Transverse colon (tissue), 4 donors: ENCODE results near the gene KLHL10. TPM values are rescaled to one million over a fixed set of nuclear protein-coding genes. Genes with fewer than 3 reads are reported as not detected.
A peak's percentile ranks its signal among the peaks of the same experiment; 100 is the strongest.
"Not testable (repeated sequence)": the region's sequence is repeated elsewhere in the genome, so short reads cannot be mapped to it uniquely, and the experiment has no call there.

ENCODE experiments used
- DNase-seq: peaks from one replicate; pipeline ENCODE4 v3.0.0-alpha.2; 2019
- H3K27ac ChIP-seq, 4 donors: fragments of 200-600 bp; sonication (generic); 2 replicates each; pipeline ENCODE4 v1.5.1; 2016 to 2018; ENCODE audit warnings: inconsistent platforms in 4 of 4
- H3K27me3 ChIP-seq: fragments of 200-600 bp; sonication (generic); 2 replicates; pipeline ENCODE4 v1.5.1; 2017; ENCODE audit warnings: inconsistent platforms
- H3K36me3 ChIP-seq, 4 donors: fragments of 200-600 bp; sonication (generic); 2 replicates each; pipeline ENCODE4 v1.5.1; 2017 to 2019; ENCODE audit warnings: inconsistent platforms in 4 of 4
- H3K4me1 ChIP-seq, 4 donors: fragments of 200-600 bp; sonication (generic); 2 replicates each; pipeline ENCODE4 v1.5.1; 2017 to 2020; ENCODE audit warnings: inconsistent platforms in 4 of 4
- H3K4me3 ChIP-seq, 4 donors: fragments of 200-600 bp; sonication (generic); 1 replicate in 1 of 4; 2 replicates in 3 of 4; pipeline versions ENCODE4 v1.5.1 to v1.6.1; 2017 to 2019; ENCODE audit warnings: inconsistent platforms in 4 of 4
- H3K9me3 ChIP-seq, 2 donors: fragments of 200-600 bp; sonication (generic); 2 replicates each; pipeline ENCODE4 v1.5.1; 2017 to 2019; ENCODE audit warnings: inconsistent platforms in 2 of 2
- EP300 ChIP-seq: sonication (generic); formaldehyde crosslinking; IDR thresholded peaks from one replicate; pipeline ENCODE4 v1.6.1; 2017; ENCODE audit warnings: antibody characterized with exemption, low read depth
- POLR2A ChIP-seq: fragments of 450-650 bp; IDR thresholded peaks from one replicate; pipeline ENCODE4 v1.6.1; 2016; ENCODE audit warnings: antibody characterized with exemption, mild to moderate bottlenecking, moderate library complexity
- POLR2AphosphoS5 ChIP-seq, 3 donors: sonication (generic); formaldehyde crosslinking; IDR thresholded peaks; one replicate each; pipeline ENCODE4 v1.6.1; 2016; ENCODE audit warnings: antibody characterized with exemption in 3 of 3
- WGBS, 2 donors: methylation state at CpG; one replicate each; pipeline ENCODE4 v1.1.5; 2018; ENCODE audit warnings: low coverage in 1 of 2; 5-methylcytosine and 5-hydroxymethylcytosine counted together
- in situ Hi-C, 4 donors: fragments of 200-750 bp; cut with MboI; loops; one replicate each; pipeline versions ENCODE4 v1.15.0 to v1.15.1; 2017; ENCODE audit warnings: low sequenced_read_pairs in 3 of 4, low pct_ligation_motif_present in 1 of 4, low pct_unique_long_range_greater_than_20kb in 1 of 4
- intact Hi-C: fragments of 100-400 bp; cut with DNase I; formaldehyde crosslinking; loops from one replicate; pipeline ENCODE4 v1.15.1; 2023; ENCODE audit warnings: low total_unique reads
- total RNA-seq, 4 donors: library from RNA; depleted of rRNA; stranded (reverse); fragments of >200 nt; gene quantifications; one replicate each; pipeline ENCODE4 v1.1.0, GENCODE V29; 2016
- TF ChIP-seq, protein P1 (sequence below), 5 experiments: fragments of 200-600 bp in 3 of 5; fragments of 450-650 bp in 2 of 5; sonication (generic) in 3 of 5; IDR thresholded peaks; 1 replicate in 2 of 5; 2 replicates in 3 of 5; pipeline ENCODE4 v1.5.1; 2016 to 2017; ENCODE audit warnings: antibody characterized with exemption in 5 of 5, inconsistent platforms in 3 of 5, mild to moderate bottlenecking in 2 of 5, moderate library complexity in 1 of 5

Gene KLHL10
- total RNA-seq, 4 donors from 2014 or later = 0.32 TPM; not detected in 3

DNA sequence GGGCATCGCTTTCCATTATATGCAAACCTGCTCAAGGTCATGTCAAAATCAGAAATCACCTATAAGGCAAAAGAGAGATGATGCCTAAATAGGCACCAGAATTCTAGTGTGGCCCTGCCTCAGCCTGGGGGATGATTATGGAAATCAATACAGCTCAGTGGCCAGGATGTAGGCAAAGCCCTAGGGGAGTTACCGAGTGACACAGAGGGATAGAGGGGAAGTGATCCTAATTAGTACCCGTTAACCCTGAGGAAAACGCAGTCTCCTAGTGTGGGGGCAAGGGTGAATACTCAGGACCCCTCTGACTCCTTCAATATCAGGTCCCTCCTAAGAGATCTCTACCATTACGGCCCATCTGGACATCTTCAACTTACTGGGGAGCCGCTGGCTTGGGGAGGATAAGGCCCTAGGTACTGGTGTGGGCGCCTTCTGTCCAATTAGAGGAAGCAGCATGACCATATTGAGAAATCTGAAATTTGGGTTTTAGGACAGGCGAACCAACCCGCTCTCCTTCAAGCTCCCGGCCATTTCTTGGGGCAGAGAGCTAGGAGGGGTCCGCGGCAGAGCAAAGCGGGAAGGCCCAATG, 2.3 kb upstream of the KLHL10 start:
- H3K4me1 ChIP-seq = peaks cover 0 to 12% (median 10%) of the 10 kb centered on the region in 4 donors
- peak overlapping the region; percentile 65 to 83 (median 76) for H3K4me3 ChIP-seq
- no peaks in the 10 kb centered on the region for H3K27me3 ChIP-seq
- peak overlapping the region; percentile 59 to 87 (median 76) for H3K27ac ChIP-seq
- TF ChIP-seq EP300 (no peak), POLR2A (no peak), POLR2AphosphoS5 (IDR thresholded peaks at IDR 0.05) (no peak)
- TF ChIP-seq, protein P1, sequence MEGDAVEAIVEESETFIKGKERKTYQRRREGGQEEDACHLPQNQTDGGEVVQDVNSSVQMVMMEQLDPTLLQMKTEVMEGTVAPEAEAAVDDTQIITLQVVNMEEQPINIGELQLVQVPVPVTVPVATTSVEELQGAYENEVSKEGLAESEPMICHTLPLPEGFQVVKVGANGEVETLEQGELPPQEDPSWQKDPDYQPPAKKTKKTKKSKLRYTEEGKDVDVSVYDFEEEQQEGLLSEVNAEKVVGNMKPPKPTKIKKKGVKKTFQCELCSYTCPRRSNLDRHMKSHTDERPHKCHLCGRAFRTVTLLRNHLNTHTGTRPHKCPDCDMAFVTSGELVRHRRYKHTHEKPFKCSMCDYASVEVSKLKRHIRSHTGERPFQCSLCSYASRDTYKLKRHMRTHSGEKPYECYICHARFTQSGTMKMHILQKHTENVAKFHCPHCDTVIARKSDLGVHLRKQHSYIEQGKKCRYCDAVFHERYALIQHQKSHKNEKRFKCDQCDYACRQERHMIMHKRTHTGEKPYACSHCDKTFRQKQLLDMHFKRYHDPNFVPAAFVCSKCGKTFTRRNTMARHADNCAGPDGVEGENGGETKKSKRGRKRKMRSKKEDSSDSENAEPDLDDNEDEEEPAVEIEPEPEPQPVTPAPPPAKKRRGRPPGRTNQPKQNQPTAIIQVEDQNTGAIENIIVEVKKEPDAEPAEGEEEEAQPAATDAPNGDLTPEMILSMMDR (IDR thresholded peaks at IDR 0.05) = no peak
- WGBS, 2 donors = 15% methylated on average over 13 of the region's 13 CpGs; no CpG with 5 or more reads in 1 of the 2 donors
- intact Hi-C loops (no loop called here), in situ Hi-C loops (no loop called here)
- H3K9me3 ChIP-seq = no peaks in the 10 kb centered on the region
- DNase-seq = no peak
- H3K36me3 ChIP-seq = peaks cover 0 to 6% (median 0%) of the 10 kb centered on the region in 4 donors

GRCh38 chr17:41835800-41836549, 1.6 kb upstream of the KLHL10 start, which contains the start of gene NT5C3B:
Gene NT5C3B (minus strand): TSS chr17:41836232. CDS start chr17:41836193, 39 bp downstream.
- H3K27ac ChIP-seq = peak within 1 kb of the TSS; percentile 59 to 87 (median 76)
- 1% methylated on average over 23 of the region's 72 CpGs; no CpG with 5 or more reads in 1 of the 2 donors for WGBS, 2 donors
- intact Hi-C loops (no loop called here), in situ Hi-C loops (no loop called here)
- H3K27me3 ChIP-seq = no peaks in the 10 kb centered on the region
- no peaks in the 10 kb centered on the region for H3K9me3 ChIP-seq
- DNase-seq = peak; percentile 66
- H3K36me3 ChIP-seq = peaks cover 0 to 6% (median 0%) of the 10 kb centered on the region in 4 donors
- TF ChIP-seq EP300 (no peak), POLR2AphosphoS5 (IDR thresholded peaks at IDR 0.05) (peak in 2 of 3 donors; percentile 43 to 47)
- TF ChIP-seq, protein P1 (IDR thresholded peaks at IDR 0.05) = no peak
- H3K4me1 ChIP-seq = peaks cover 0 to 12% (median 10%) of the 10 kb centered on the region in 4 donors
- H3K4me3 ChIP-seq = peak within 1 kb of the TSS; percentile 65 to 83 (median 76)

- intact Hi-C loops (no loop called here), in situ Hi-C loops (no loop called here)
- H3K4me3 ChIP-seq = peak overlapping the region; percentile 65 to 83 (median 76)
- 42% methylated on average over 21 of the region's 21 CpGs; no CpG with 5 or more reads in 1 of the 2 donors for WGBS, 2 donors
- DNase-seq = no peak
- H3K36me3 ChIP-seq = peaks cover 0 to under 1% (median 0%) of the 10 kb centered on the region in 4 donors
- peaks cover 0 to 12% (median 10%) of the 10 kb centered on the region in 4 donors for H3K4me1 ChIP-seq
- H3K27me3 ChIP-seq = no peaks in the 10 kb centered on the region
- no peaks in the 10 kb centered on the region for H3K9me3 ChIP-seq
- no peak for TF ChIP-seq POLR2A
- H3K27ac ChIP-seq = peak overlapping the region; percentile 59 to 87 (median 76)
These were observed 952 bp upstream of the KLHL10 start for GRCh38 chr17:41836550-41837196.

DNA sequence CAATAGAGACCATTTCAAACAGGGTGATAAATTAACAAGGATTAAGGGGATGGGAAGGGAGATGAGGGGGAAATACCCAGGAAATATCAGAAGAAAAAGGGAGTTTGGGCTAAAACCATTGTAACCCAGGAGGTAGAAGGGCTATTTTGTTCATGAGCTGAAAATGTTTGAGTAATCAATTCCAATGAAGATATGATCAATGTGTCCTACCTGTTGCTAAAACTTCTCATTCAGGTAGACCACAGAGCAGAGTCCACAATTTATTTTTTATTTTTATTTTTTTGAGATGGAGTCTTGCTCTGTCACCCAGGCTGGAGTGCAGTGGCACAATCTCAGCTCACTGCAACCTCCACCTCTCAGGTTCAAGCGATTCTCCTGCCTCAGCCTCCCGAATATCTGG, 1.8 kb downstream of the KLHL10 start:
- not testable (repeated sequence) for H3K27ac ChIP-seq

DNA sequence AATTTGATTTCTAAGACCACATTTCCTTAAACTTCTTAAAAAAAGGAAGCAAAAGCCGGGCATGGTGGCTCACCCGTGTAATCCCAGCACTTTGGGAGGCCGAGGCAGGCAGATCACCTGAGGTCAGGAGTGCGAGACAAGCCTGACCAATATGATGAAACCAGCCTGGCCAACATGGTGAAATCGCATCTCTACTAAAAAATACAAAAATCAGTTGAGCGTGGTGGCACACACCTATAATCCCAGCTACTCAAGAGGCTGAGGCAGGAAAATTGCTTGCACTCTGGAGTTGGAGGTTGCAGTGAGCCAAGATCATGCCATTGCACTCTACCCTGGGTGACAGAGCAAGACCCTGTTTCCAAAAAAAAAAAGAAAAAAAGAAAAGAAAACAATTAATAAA, 3.2 kb downstream of the KLHL10 start:
- H3K36me3 ChIP-seq, H3K9me3 ChIP-seq, H3K4me1 ChIP-seq, intact Hi-C loops, H3K27ac ChIP-seq, DNase-seq, in situ Hi-C loops, H3K27me3 ChIP-seq, H3K4me3 ChIP-seq: not testable (repeated sequence)
- 86 to 92% methylated on average over 5 to 6 of the region's 6 CpGs for WGBS, 2 donors

More for the DNA sequence above, 1.8 kb downstream of the KLHL10 start:
- in situ Hi-C loops, H3K27me3 ChIP-seq, intact Hi-C loops, DNase-seq, H3K4me3 ChIP-seq, H3K36me3 ChIP-seq, H3K9me3 ChIP-seq: not testable (repeated sequence)
- WGBS, 2 donors = 91 to 96% methylated on average over 2 of the region's 2 CpGs
- peaks cover 0 to 12% (median 10%) of the 10 kb centered on the region in 4 donors for H3K4me1 ChIP-seq
